ENCODE measurements around the gene PRRT1B. TPM values are rescaled to one million over a fixed set of nuclear protein-coding genes. Genes with fewer than 3 reads are reported as not detected.

PRRT1B gene
- total RNA-seq, 4 donors from 2014 or later: not detected

DNA sequence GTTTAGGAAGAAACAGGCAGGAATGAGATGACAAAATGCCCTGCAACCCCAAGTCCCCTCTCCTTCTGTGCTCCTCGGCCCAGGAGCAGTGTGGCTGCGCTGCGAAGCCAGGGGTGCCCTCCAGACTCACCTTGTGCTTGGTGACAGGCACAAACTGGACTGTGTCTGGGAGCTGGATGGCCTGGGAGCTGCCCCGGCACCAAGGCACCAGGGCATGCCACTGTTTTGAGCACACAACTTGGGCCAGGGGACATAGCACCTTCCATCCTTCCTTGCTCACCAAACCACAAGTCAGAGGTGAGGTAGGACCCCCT is 51.1 kb downstream of the PRRT1B start:
- TF ChIP-seq, protein P1, sequence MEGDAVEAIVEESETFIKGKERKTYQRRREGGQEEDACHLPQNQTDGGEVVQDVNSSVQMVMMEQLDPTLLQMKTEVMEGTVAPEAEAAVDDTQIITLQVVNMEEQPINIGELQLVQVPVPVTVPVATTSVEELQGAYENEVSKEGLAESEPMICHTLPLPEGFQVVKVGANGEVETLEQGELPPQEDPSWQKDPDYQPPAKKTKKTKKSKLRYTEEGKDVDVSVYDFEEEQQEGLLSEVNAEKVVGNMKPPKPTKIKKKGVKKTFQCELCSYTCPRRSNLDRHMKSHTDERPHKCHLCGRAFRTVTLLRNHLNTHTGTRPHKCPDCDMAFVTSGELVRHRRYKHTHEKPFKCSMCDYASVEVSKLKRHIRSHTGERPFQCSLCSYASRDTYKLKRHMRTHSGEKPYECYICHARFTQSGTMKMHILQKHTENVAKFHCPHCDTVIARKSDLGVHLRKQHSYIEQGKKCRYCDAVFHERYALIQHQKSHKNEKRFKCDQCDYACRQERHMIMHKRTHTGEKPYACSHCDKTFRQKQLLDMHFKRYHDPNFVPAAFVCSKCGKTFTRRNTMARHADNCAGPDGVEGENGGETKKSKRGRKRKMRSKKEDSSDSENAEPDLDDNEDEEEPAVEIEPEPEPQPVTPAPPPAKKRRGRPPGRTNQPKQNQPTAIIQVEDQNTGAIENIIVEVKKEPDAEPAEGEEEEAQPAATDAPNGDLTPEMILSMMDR (IDR thresholded peaks at IDR 0.05; ENCODE audit: low read depth): no peak

DNA sequence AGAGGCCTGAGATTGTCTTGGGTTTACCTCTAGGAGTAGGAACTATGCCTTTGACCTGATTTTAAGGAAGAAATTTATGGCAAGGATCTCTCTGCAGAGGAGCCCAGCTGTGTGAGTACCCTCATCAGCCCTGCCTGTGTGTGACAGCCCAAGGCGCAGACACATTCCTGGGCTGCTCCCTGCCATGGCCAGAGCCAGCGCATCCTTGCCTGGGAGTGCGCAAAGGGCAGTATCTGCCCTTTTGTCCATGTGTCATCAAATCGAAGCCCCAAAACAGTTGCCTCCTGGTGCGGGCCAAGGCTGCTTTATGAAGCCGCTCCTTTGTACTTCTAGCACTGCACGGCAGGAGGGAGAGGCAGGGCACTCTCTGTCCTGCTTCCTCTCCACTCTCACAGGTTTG is 51.9 kb downstream of the PRRT1B start:
- TF ChIP-seq, protein P1 (IDR thresholded peaks at IDR 0.05; ENCODE audit: low read depth): no peak

DNA sequence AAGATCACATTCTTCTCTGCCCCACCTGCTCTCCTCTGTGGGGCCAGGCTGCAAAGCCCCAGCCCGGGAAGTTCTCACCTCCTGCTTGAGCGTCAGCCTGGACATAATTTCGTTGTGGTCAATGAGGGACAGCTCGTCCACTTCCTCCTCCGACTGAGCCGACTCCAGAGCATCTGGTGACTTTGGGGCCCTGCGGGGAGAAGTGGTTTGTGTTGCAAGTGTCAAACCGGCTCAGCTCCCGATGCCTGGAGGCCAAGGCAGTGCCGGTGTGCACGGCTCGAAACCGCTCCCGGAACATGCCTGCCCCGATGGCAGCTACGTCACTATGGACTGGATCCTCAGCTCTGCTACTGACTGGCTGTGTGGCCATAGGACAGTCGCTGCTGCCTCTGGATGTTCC is 52.8 kb downstream of the PRRT1B start:
- TF ChIP-seq, protein P1 (IDR thresholded peaks at IDR 0.05; ENCODE audit: low read depth): no peak

- TF ChIP-seq, protein P1 (IDR thresholded peaks at IDR 0.05; ENCODE audit: low read depth): no peak
Measured at GRCh38 chr9:131601683-131602181, 56.4 kb downstream of the PRRT1B start.

DNA sequence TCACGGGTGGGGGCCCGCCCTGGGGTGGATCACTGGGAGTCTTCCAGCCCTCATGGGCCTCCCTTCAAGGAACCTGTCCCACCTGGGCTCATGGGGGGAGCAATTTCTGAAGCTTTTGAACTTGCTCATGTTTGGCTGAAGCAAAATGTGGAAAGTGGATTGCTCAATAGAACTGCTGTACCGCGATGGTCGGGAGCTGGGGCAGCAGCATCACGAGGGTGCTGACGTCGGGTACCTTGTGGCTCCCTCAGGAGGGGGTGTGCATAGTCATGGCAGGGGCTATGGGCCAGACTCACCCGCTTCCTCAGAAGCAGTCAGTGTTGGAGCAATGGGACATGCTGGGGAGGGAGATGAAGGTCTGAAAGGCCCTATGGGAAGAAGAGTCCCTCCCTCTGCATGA is 57.9 kb downstream of the PRRT1B start:
- TF ChIP-seq, protein P1 (IDR thresholded peaks at IDR 0.05; ENCODE audit: low read depth): no peak

DNA sequence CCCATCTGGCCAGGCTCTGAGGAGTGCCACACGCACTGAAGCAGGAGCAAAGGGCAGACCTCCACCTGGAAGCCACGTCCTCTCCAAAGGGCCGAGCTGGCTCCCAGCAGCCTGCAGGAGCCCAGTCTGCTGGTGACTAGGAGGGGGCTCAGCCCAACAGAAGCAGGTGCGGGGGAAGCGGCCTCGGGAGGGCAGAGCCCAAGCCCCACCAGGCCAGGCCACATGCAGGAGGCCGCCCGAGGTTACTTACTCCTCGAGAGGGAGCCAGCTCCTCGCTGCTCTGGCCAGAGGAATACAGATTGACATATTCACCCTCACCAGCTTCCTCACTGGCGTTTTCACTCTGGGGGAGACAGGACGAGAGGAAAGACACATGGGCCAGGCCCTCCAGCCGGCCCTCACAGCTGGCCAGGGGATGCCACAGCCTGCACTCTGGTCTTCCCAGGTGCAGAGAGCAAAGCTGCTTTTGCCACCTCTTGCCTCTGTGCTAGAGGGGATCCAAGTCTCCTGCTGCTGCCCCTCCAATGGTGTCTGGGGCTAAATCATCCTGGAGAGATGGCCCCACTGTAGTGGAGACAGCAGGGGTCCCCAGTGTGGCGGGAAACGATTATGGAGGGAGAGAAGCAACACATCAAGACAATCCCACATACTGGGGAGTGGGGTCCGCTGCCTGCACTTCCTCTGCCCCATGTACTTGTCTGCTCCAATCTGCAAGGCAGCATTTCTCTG is 58.6 kb downstream of the PRRT1B start:
- TF ChIP-seq, protein P1 (IDR thresholded peaks at IDR 0.05; ENCODE audit: low read depth): no peak

- TF ChIP-seq, protein P1 (IDR thresholded peaks at IDR 0.05; ENCODE audit: low read depth): no peak
Measured at GRCh38 chr9:131605770-131606590, 60.7 kb downstream of the PRRT1B start.

All from subcutaneous adipose tissue (tissue), 4 donors.